SU-DHL-6 (cell line): ENCODE data around the gene CNIH2.

Experiments
- H2AFZ ChIP-seq: fragments of 200-600 bp; sonication (generic); 2 replicates; pipeline ENCODE4 v1.6.1; 2014; ENCODE audit warnings: low read depth, mild to moderate bottlenecking, moderate library complexity, mixed read lengths, antibody characterized with exemption, low read length; ENCODE audit not compliant: severe bottlenecking
- H3F3A ChIP-seq: fragments of 200-600 bp; shearing (Covaris generic); 2 replicates; pipeline ENCODE4 v1.6.0; 2016; ENCODE audit warnings: antibody characterized with exemption, mild to moderate bottlenecking; ENCODE audit not compliant: insufficient read depth
- H3K27ac ChIP-seq: fragments of 200-600 bp; sonication (generic); 2 replicates; pipeline ENCODE4 v1.5.1; 2016; ENCODE audit warnings: low read depth, mild to moderate bottlenecking, low read length, moderate library complexity, mixed read lengths
- H3K27me3 ChIP-seq: fragments of 200-600 bp; sonication (generic), shearing (Covaris generic); 2 replicates; pipeline ENCODE4 v1.6.0; 2014; ENCODE audit warnings: mild to moderate bottlenecking, low read length
- H3K36me3 ChIP-seq: fragments of 200-600 bp; sonication (generic); 2 replicates; pipeline ENCODE4 v1.6.1; 2014; ENCODE audit warnings: mild to moderate bottlenecking, low read length, mixed read lengths
- H3K4me2 ChIP-seq: fragments of 300-600, 200-600 bp; shearing (Covaris generic), sonication (generic); 2 replicates; pipeline ENCODE4 v1.6.0; 2014; ENCODE audit warnings: low read length, low read depth, mild to moderate bottlenecking; ENCODE audit not compliant: poor library complexity, severe bottlenecking
- H3K4me3 ChIP-seq: fragments of 200-600 bp; sonication (generic); 2 replicates; pipeline ENCODE4 v1.5.1; 2014; ENCODE audit warnings: antibody characterized with exemption, low read length, mild to moderate bottlenecking, mixed read lengths; ENCODE audit not compliant: insufficient read depth, poor library complexity, severe bottlenecking
- H3K79me2 ChIP-seq: fragments of 200-600 bp; sonication (generic); 2 replicates; pipeline ENCODE4 v1.6.1; 2014; ENCODE audit warnings: mild to moderate bottlenecking, low read length, moderate library complexity; ENCODE audit not compliant: insufficient read depth
- H3K9ac ChIP-seq: fragments of 200-600 bp; sonication (generic); 2 replicates; pipeline ENCODE4 v1.7.0; 2014; ENCODE audit warnings: mild to moderate bottlenecking, low read length
- H3K9me2 ChIP-seq: fragments of 200-600 bp; sonication (generic); replicated peaks from 2 replicates; pipeline ENCODE4 v1.6.1; 2014; ENCODE audit warnings: low read length; ENCODE audit not compliant: insufficient read depth
- H3K9me3 ChIP-seq: fragments of 200-600 bp; sonication (generic); 2 replicates; pipeline ENCODE4 v1.6.1; 2014; ENCODE audit warnings: low read length, mixed read lengths; ENCODE audit not compliant: insufficient read depth
- H4K20me1 ChIP-seq: fragments of 200-600 bp; sonication (generic); 2 replicates; pipeline ENCODE4 v1.6.1; 2014; ENCODE audit warnings: low read depth, mild to moderate bottlenecking, antibody characterized with exemption, low read length, moderate library complexity, mixed read lengths
- EZH2phosphoT487 ChIP-seq: fragments of 200-600 bp; sonication (generic), shearing (Covaris generic); conservative IDR thresholded peaks from 2 replicates; pipeline ENCODE4 v1.6.1; 2018; ENCODE audit warnings: mild to moderate bottlenecking, antibody characterized with exemption, low read length, moderate library complexity, mixed read lengths
- TF ChIP-seq, protein P1 (sequence below): fragments of 200-600 bp; sonication (generic); IDR thresholded peaks from one replicate; pipeline ENCODE4 v1.5.1; 2017; ENCODE audit warnings: antibody characterized with exemption, mild to moderate bottlenecking, low read length, moderate library complexity; ENCODE audit not compliant: insufficient read depth, poor library complexity, severe bottlenecking

CNIH2 gene

GRCh38 chr11:66242095-66242765 is 35.7 kb upstream of the CNIH2 start:
- Histone ChIP-seq H3F3A (no peaks in the 10 kb centered on the region), H3K4me2 (no peak overlapping the region), H3K9me2 (no peaks in the 10 kb centered on the region), H3K36me3 (no peaks in the 10 kb centered on the region), H4K20me1 (no peaks in the 10 kb centered on the region), H3K79me2 (no peaks in the 10 kb centered on the region), H3K9me3 (no peaks in the 10 kb centered on the region), H3K4me3 (no peak overlapping the region), H3K27me3 (no peaks in the 10 kb centered on the region), H3K27ac (no peak overlapping the region), H3K9ac (no peak overlapping the region), H2AFZ (no peak overlapping the region)
- TF ChIP-seq, protein P1, sequence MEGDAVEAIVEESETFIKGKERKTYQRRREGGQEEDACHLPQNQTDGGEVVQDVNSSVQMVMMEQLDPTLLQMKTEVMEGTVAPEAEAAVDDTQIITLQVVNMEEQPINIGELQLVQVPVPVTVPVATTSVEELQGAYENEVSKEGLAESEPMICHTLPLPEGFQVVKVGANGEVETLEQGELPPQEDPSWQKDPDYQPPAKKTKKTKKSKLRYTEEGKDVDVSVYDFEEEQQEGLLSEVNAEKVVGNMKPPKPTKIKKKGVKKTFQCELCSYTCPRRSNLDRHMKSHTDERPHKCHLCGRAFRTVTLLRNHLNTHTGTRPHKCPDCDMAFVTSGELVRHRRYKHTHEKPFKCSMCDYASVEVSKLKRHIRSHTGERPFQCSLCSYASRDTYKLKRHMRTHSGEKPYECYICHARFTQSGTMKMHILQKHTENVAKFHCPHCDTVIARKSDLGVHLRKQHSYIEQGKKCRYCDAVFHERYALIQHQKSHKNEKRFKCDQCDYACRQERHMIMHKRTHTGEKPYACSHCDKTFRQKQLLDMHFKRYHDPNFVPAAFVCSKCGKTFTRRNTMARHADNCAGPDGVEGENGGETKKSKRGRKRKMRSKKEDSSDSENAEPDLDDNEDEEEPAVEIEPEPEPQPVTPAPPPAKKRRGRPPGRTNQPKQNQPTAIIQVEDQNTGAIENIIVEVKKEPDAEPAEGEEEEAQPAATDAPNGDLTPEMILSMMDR: no peak
- no peak for TF ChIP-seq EZH2phosphoT487

DNA sequence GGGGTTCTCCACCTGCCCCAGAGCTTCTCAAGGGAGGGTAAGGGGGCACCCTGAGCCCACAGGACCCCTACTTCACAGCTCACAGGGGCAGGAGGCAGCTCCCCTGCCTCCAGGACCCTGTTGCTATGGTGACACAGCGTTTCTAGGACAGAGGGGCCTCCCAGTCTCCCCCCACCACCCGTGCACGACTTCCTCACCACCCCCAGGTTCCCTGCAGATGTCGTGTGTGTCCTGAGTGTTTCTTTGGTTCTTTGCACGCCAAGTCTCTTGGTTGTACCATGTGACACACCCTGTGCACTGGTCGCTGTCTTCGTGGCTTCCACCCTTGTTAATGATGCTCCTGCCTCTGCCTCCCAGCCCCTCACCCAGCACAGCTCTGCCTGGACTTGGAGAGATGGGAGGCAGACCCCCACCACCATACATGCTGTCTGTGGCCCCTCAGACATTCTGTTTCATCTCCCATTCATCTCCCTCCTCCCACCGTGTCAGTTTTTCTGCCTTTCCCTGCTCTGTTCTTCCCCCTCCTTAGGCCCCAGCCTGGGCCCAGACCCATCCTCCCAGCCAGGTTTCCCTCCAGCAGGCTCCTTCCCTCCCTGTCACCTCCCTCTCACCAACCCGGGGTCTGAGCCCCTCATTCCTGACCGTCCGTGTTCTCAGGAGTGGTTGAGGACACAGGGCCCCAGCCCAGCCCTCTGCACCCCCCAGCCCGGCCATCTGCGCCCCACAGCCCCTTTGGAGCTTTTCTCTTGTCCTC is 34.0 kb upstream of the CNIH2 start:
- H3K27ac ChIP-seq: no peak overlapping the region

GRCh38 chr11:66247295-66247694 is 30.7 kb upstream of the CNIH2 start:
- Histone ChIP-seq H2AFZ (no peak overlapping the region), H3K79me2 (no peaks in the 10 kb centered on the region), H3K36me3 (no peaks in the 10 kb centered on the region), H3F3A (no peaks in the 10 kb centered on the region), H3K4me3 (no peak overlapping the region), H3K9ac (no peak overlapping the region), H4K20me1 (no peaks in the 10 kb centered on the region), H3K9me2 (no peaks in the 10 kb centered on the region), H3K9me3 (no peaks in the 10 kb centered on the region), H3K27me3 (no peaks in the 10 kb centered on the region), H3K27ac (no peak overlapping the region), H3K4me2 (no peak overlapping the region)
- no peak for TF ChIP-seq EZH2phosphoT487
- TF ChIP-seq, protein P1: no peak

More for the DNA sequence above, 34.0 kb upstream of the CNIH2 start:
- no peaks in the 10 kb centered on the region for H4K20me1 ChIP-seq
- no peak overlapping the region for H2AFZ ChIP-seq
- no peaks in the 10 kb centered on the region for H3F3A ChIP-seq
- H3K9me2 ChIP-seq: no peaks in the 10 kb centered on the region
- no peak overlapping the region for H3K4me2 ChIP-seq
- H3K36me3 ChIP-seq: no peaks in the 10 kb centered on the region
- no peaks in the 10 kb centered on the region for H3K79me2 ChIP-seq
- H3K9me3 ChIP-seq: no peaks in the 10 kb centered on the region
- no peak overlapping the region for H3K9ac ChIP-seq
- H3K4me3 ChIP-seq: no peak overlapping the region
- TF ChIP-seq, protein P1: no peak
- TF ChIP-seq EZH2phosphoT487: no peak
- no peaks in the 10 kb centered on the region for H3K27me3 ChIP-seq
